GM19397 (cell line): ENCODE results near the gene ADAMTS12.
"Not testable (repeated sequence)": the region's sequence is repeated elsewhere in the genome, so short reads cannot be mapped to it uniquely, and the experiment has no call there.

ENCODE experiments used
- ATAC-seq: cut with Tn5 transposase; IDR thresholded peaks from one replicate; pipeline ENCODE4 v1.9.1; 2021; ENCODE audit warnings: mild to moderate bottlenecking, moderate library complexity; ENCODE audit not compliant: unreplicated experiment

The ADAMTS12 gene

GRCh38 chr5:33539790-33540189 is 352.0 kb downstream of the ADAMTS12 start:
- not testable (repeated sequence) for ATAC-seq

DNA sequence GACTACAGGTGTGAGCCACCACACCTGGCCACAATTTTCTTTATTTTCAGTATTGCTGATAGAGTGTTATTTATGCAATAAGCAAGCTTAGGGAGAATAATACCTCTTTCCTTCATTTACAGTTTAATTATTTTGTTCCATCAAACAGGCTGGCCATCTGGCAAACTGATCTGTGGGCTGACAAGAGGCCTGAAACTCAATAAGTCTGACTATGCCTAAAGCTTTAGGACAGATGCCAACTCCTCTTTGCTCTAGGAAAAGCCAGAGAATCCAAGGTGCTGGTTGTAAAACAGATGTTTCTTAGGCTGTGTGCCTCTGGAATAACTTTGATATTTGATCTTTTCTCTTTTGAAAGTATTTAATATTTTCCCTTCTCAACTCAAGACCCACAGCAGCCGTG is 352.6 kb downstream of the ADAMTS12 start:
- no peak for ATAC-seq

GRCh38 chr5:33538201-33538600 is 353.6 kb downstream of the ADAMTS12 start:
- ATAC-seq, result no peak

GRCh38 chr5:33537240-33537639 is 354.6 kb downstream of the ADAMTS12 start:
- ATAC-seq, result no peak

GRCh38 chr5:33536802-33537201 is 355.0 kb downstream of the ADAMTS12 start:
- no peak for ATAC-seq

- no peak for ATAC-seq
These were observed 360.0 kb downstream of the ADAMTS12 start for GRCh38 chr5:33531824-33532223.

- no peak for ATAC-seq
These were observed 360.8 kb downstream of the ADAMTS12 start for GRCh38 chr5:33531037-33531298.

DNA sequence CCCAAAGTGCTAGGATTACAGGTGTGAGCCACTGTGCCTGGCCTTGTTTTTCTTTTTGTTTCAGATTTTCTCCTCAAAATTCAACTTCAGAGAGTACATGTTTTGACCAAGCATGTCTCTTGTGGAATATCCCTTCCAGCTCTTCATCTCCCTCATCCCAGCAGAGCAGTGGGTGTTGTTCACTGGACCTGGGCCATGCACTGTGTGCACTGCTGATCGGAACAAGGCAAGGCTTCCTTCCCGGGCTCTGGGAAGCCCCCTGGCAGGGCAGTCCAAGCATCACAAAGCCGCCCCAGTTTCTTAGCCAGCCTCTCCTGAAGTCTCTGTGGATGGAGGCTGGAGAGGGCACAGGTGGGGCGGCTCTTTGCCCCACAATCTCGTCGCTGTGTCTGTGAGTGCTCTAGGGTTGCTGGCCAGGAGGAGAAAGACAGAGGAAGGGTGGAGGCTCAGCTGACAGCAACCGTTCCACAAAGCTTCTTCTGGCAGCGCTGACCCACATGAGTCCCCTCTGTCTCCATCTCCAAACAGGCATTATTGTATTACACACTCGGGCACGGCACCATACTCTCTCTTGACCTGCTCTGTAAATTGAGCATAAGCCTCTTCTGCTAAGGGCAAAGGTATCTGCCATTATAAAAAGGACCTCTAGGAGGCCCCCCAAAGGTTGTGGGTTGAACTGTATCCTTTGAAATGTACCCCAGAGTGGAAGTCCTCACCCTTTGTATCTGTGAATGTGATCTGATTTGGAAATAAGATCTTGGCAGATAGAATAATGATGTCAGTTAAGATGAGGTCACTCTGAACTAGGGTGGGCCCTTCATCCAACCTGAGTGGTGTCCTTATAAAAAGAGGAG is 361.4 kb downstream of the ADAMTS12 start:
- no peak for ATAC-seq

GRCh38 chr5:33527696-33528095 is 364.1 kb downstream of the ADAMTS12 start:
- no peak for ATAC-seq

GRCh38 chr5:33526755-33527154 is 365.0 kb downstream of the ADAMTS12 start:
- ATAC-seq, result no peak

GRCh38 chr5:33524476-33524875 is 367.3 kb downstream of the ADAMTS12 start:
- no peak for ATAC-seq

- ATAC-seq, result no peak
These were observed 368.5 kb downstream of the ADAMTS12 start for GRCh38 chr5:33523208-33523771.

DNA sequence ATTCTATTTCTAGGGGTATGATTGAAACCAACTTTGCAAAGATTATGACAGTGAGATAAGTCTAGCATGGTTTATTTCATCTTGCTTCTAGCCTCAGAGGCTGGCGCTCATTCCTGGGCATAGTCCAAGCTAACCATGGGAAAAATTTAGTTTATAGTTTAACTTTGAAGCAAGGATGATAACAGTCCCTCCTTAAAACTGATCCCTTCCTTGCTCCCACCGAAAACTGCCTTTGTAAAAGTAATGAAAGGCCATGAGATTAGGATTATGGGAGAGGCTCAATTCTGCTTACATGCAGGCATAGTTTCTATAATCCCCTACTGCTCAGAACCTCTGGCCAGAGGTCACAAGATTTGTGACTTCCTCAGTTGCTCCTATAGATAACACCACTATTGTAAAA is 375.4 kb downstream of the ADAMTS12 start:
- no peak for ATAC-seq

DNA sequence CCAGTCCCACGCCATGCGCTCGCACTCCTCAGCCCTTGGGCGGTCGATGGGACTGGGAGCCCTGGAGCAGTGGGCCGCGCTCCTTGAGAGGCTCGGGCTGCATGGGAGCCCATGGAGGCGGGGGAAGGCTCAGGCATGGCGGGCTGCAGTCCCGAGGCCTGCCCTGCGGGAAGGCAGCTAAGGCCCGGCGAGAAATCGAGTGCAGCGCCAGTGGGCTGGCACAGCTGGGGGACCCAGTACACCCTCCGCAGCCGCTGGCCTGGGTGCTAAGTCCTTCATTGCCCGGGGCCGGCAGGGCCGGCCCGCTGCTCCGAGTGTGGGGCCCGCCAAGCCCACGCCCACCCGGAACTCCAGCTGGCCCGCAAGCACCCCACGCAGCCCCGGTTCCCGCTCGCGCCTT is 376.4 kb downstream of the ADAMTS12 start:
- ATAC-seq, result not testable (repeated sequence)

- no peak for ATAC-seq
These were observed 378.2 kb downstream of the ADAMTS12 start for GRCh38 chr5:33513462-33514185.

DNA sequence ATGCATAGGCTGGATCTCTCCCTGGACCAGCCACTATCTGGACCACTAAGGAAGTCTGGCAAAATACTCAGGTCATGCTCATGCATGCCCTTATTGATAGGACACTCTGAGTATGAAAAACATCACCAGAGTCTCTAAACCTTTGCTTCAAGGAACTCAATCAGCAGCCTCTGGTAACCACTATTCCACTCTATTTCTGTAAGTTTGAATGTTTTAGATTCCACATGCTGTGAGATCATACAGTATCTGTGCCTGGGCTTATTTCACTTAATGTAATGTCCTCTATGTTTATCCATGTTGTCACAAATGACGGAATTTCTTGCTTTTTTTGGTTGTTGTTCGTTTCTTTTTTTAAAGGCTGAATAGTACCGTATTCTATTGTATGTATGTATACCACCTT is 382.8 kb downstream of the ADAMTS12 start:
- no peak for ATAC-seq

DNA sequence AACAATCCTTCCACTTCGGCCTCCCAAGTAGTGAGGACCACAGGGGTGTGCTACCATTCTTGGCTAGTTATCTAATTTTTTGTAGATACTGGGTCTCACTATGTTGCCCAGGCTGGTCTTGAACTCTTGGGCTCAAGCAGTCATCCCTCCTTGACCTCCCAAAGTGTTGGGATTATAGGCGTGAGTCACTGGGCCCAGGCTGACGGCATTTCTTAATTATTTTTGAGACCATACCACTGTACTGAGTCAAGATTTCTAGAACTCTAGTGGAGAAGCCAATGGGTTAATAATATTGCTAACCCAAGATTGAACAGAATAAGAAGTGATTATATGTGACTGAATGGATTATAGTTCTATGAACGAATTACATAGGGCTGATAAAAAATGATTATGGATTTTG is 384.4 kb downstream of the ADAMTS12 start:
- ATAC-seq, result no peak

DNA sequence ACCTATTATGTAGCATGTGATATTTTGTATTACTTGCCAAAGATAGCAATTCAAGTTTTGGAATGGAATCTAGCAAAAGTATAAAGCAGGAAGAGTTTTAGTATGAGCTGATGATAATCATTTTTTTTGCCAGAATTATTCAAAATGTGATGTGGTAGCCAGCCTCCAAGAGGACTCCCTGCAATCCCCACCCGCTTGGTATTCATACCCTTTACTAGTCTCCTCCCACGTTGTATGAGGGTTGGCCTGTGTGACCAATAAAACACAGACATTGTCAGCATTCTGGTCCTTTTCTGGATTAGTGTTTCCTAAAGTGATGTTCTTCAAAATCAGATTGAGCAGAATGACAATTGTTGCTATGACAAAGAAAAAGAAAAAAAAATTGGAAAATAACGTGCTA is 387.2 kb downstream of the ADAMTS12 start:
- ATAC-seq, result no peak

- no peak for ATAC-seq
These were observed 389.9 kb downstream of the ADAMTS12 start for GRCh38 chr5:33501899-33502298.

DNA sequence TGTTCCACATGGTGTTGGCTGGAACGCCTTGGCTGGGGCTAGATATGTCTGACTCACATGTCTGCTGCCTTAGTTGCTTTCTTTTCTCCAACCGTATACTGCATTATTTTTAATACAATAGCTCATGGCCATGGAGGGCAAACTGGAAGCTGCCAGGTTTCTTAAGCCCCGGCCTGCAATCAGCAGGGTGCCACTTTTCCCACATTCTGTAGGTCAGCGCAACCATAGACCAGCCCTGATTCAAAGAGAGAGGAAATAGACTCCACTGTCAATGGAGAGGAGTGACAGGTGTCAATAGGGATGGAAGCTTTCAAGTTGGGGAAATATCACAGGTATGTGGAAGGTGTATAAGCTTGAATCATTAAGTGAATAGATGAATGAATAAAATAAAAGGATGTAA is 390.5 kb downstream of the ADAMTS12 start:
- no peak for ATAC-seq

DNA sequence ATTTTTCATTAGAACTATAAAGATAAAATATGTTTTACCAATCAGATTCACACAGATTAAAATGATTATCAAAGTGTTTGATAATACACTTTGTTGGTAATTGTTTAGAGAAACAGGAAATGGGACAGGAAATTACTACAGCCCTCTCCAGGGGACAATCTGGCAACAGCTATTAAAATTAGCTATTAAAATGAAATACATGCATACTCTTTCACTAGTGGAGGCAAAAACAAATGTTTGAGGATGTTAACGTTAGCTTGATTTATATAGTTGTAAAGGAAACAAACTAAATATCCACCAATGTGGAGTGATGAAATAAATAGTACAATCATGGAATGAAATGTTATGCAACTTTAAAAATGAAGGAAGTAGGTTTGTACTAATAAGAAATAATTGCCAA is 397.3 kb downstream of the ADAMTS12 start:
- ATAC-seq, result no peak

GRCh38 chr5:33491941-33492340 is 399.8 kb downstream of the ADAMTS12 start:
- ATAC-seq, result no peak
